Lung (tissue), 12 donors: ENCODE results near the gene ABHD12. TPM values are rescaled to one million over a fixed set of nuclear protein-coding genes. Genes with fewer than 3 reads are reported as not detected.

Source experiments
- ATAC-seq: fragments of 200-7000 bp; cut with Tn5 transposase; one replicate; pipeline ENCODE4 v1.9.1; 2020; ENCODE audit warnings: moderate number of reproducible peaks; ENCODE audit not compliant: insufficient read depth, low FRiP score
- DNase-seq, 3 donors: peaks; one replicate each; pipeline ENCODE4 v3.0.0-alpha.2; 2013 to 2017
- H3K27ac ChIP-seq, 2 donors: one replicate each; pipeline ENCODE4 v1.5.1; 2013; ENCODE audit warnings: mild to moderate bottlenecking in 2 of 2, moderate library complexity in 2 of 2, control low read depth in 1 of 2, inconsistent platforms in 1 of 2, low read depth in 1 of 2, low read length in 1 of 2
- H3K27me3 ChIP-seq, 3 donors: one replicate each; pipeline ENCODE4 v1.5.1; 2013; ENCODE audit warnings: low read length in 2 of 3; ENCODE audit not compliant: control insufficient read depth in 3 of 3, insufficient read depth in 3 of 3
- H3K36me3 ChIP-seq, 4 donors: one replicate each; pipeline ENCODE4 v1.5.1; 2013; ENCODE audit warnings: low read length in 4 of 4, mild to moderate bottlenecking in 1 of 4, moderate library complexity in 1 of 4; ENCODE audit not compliant: control insufficient read depth in 4 of 4, insufficient read depth in 4 of 4
- H3K4me1 ChIP-seq, 5 donors: one replicate each; pipeline ENCODE4 v1.5.1; 2013; ENCODE audit warnings: low read length in 5 of 5, mild to moderate bottlenecking in 2 of 5, moderate library complexity in 1 of 5; ENCODE audit not compliant: control insufficient read depth in 5 of 5, insufficient read depth in 5 of 5
- H3K4me3 ChIP-seq: one replicate; pipeline ENCODE4 v1.5.1; 2013; ENCODE audit warnings: mild to moderate bottlenecking, control low read depth, moderate library complexity
- H3K9ac ChIP-seq, 2 donors: one replicate each; pipeline ENCODE4 v1.5.1; 2013; ENCODE audit warnings: low read length in 2 of 2, control low read depth in 1 of 2; ENCODE audit not compliant: insufficient read depth in 1 of 2
- H3K9me3 ChIP-seq, 4 donors: one replicate each; pipeline ENCODE4 v1.5.1; 2013; ENCODE audit warnings: low read length in 3 of 4, mild to moderate bottlenecking in 1 of 4, moderate library complexity in 1 of 4; ENCODE audit not compliant: control insufficient read depth in 4 of 4, insufficient read depth in 3 of 4
- CTCF ChIP-seq: IDR thresholded peaks from 2 replicates; pipeline ENCODE4 v1.5.1; 2012; ENCODE audit warnings: mild to moderate bottlenecking; ENCODE audit errors: control extremely low read depth, extremely low read depth
- whole genome bisulfite sequencing, 2 donors: extraction: QIAGEN DNeasy Blood & Tissue Kit; methylation state at CpG; one replicate each; pipeline ENCODE4 v1.1.7; 2013; 5-methylcytosine and 5-hydroxymethylcytosine counted together
- polyA plus RNA-seq, 2 donors: library from polyadenylated mRNA; stranded (reverse); fragments of 200-250 nt; gene quantifications; one replicate each; pipeline ENCODE4 v1.2.1, GENCODE V29; 2013
- total RNA-seq, 2 donors: library from RNA; depleted of rRNA in 1 of 2; stranded (reverse); fragments of >200 nt in 1 of 2; gene quantifications; one replicate each; pipeline ENCODE4 v1.2.1, GENCODE V29; 2014 to 2021
- donor health status: control.
- donor health status: control.
- donor health status: Bipolar disorder and iron deficiency.
- donor health status: healthy.
- donor health status: DM: yes; HTN: yes; CAD: no.

ABHD12 gene
- total and polyA plus RNA-seq, 4 donors = 34.3 to 58.1 (median 44.6) TPM

- H3K9ac ChIP-seq = no peak overlapping the region
- H3K9me3 ChIP-seq = no peaks in the 10 kb centered on the region
- ATAC-seq = no peak
- no peak for TF ChIP-seq CTCF
- H3K4me3 ChIP-seq = no peak overlapping the region
- peaks cover 0 to 8% (median 0%) of the 10 kb centered on the region in 5 donors for H3K4me1 ChIP-seq
- 83 to 88% methylated on average over 10 of the region's 10 CpGs for WGBS, 2 donors
- H3K27ac ChIP-seq = peak overlapping the region in 1 of 2 donors; percentile 18
- H3K27me3 ChIP-seq = no peaks in the 10 kb centered on the region
- no peak for DNase-seq
- H3K36me3 ChIP-seq = peaks cover 6 to 14% (median 8%) of the 10 kb centered on the region in 4 donors
Measured at GRCh38 chr20:25257756-25258475, 132.7 kb downstream of the ABHD12 start.

GRCh38 chr20:25257130-25257529 lies 133.5 kb downstream of the ABHD12 start:
- ATAC-seq = no peak
- DNase-seq = no peak
- Histone ChIP-seq H3K27ac (peak overlapping the region in 1 of 2 donors; percentile 38), H3K4me1 (peaks cover 0 to 11% (median 0%) of the 10 kb centered on the region in 5 donors), H3K9me3 (no peaks in the 10 kb centered on the region), H3K27me3 (no peaks in the 10 kb centered on the region), H3K36me3 (peaks cover 6 to 15% (median 10%) of the 10 kb centered on the region in 4 donors), H3K9ac (no peak overlapping the region), H3K4me3 (no peak overlapping the region)
- 95 to 97% methylated on average over 5 of the region's 5 CpGs for WGBS, 2 donors
- no peak for TF ChIP-seq CTCF

DNA sequence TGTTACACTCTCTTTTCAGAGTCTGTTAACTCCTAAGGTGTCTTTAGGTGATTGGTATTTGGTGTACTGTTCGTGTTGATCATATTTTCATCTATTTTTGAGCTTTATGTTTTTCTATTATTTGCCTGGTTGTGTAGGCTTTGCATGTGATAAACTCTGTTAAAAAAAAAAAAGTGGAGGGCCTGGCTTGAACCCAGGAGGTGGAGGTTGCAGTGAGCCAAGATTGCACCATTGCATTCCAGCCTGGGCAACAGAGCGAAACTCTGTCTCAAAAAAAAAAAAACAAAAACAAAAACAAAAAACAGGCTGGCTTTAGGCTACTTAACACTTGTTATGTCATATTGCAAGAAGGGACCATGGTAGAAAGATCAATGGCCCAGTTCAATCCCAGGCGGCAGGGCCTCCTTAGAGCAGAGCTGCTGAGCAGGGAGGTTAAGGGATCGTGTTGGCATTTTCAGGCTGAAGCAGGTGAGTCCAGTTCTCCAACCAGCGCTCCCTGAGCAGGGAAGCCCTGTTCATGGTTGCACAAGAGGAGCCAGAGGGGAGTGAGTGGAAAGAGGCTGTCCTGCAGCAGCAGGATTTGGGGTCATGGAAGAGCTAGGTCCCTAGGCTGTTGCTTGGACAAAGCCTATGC lies 134.3 kb downstream of the ABHD12 start:
- H3K9me3 ChIP-seq = no peaks in the 10 kb centered on the region
- peak overlapping the region; percentile 54 to 79 for H3K27ac ChIP-seq
- H3K27me3 ChIP-seq = no peaks in the 10 kb centered on the region
- H3K4me3 ChIP-seq = no peak overlapping the region
- WGBS, 2 donors = 72 to 94% methylated on average over 5 of the region's 5 CpGs
- H3K4me1 ChIP-seq = peaks cover 0 to 11% (median 0%) of the 10 kb centered on the region in 5 donors
- no peak for DNase-seq
- peaks cover 6 to 15% (median 10%) of the 10 kb centered on the region in 4 donors for H3K36me3 ChIP-seq
- no peak for TF ChIP-seq CTCF
- peak; percentile 60 for ATAC-seq
- no peak overlapping the region for H3K9ac ChIP-seq
